Neural progenitor cell (in vitro differentiated cells): Measurements from ENCODE around the gene KLHL29. TPM values are rescaled to one million over a fixed set of nuclear protein-coding genes. Genes with fewer than 3 reads are reported as not detected.

Experiments
- DNase-seq: peaks from one replicate; pipeline ENCODE4 v3.0.0-alpha.2; 2016; ENCODE audit warnings: low spot score
- H2AFZ ChIP-seq: fragments of 200-600 bp; sonication (generic); replicated peaks from 2 replicates; pipeline ENCODE4 v1.6.1; 2016; ENCODE audit warnings: antibody characterized with exemption
- H3F3A ChIP-seq: fragments of 200-600 bp; sonication (generic); 2 replicates; pipeline ENCODE4 v1.6.1; 2016; ENCODE audit warnings: antibody characterized with exemption, low read depth
- H3K27ac ChIP-seq: fragments of 200-600 bp; sonication (generic); 2 replicates; pipeline ENCODE4 v1.5.1; 2016; ENCODE audit warnings: mild to moderate bottlenecking
- H3K27me3 ChIP-seq: fragments of 200-600 bp; sonication (generic); 2 replicates; pipeline ENCODE4 v1.6.1; 2016; ENCODE audit warnings: mild to moderate bottlenecking, moderate library complexity
- H3K36me3 ChIP-seq: fragments of 200-600 bp; sonication (generic); 2 replicates; pipeline ENCODE4 v1.5.1; 2016
- H3K4me1 ChIP-seq: fragments of 200-600 bp; sonication (generic); 2 replicates; pipeline ENCODE4 v1.6.1; 2016; ENCODE audit warnings: mixed run types
- H3K4me2 ChIP-seq: fragments of 200-600 bp; sonication (generic); 2 replicates; pipeline ENCODE4 v1.6.1; 2016
- H3K4me3 ChIP-seq: fragments of 200-600 bp; sonication (generic); 2 replicates; pipeline ENCODE4 v1.5.1; 2016
- H3K79me2 ChIP-seq: fragments of 200-600 bp; sonication (generic); 2 replicates; pipeline ENCODE4 v1.6.1; 2016; ENCODE audit warnings: low read depth
- H3K9ac ChIP-seq: fragments of 200-600 bp; sonication (generic); 2 replicates; pipeline ENCODE4 v1.6.1; 2016
- H3K9me3 ChIP-seq: fragments of 200-600 bp; sonication (generic); 2 replicates; pipeline ENCODE4 v1.5.1; 2016; ENCODE audit warnings: low read depth
- H4K20me1 ChIP-seq: fragments of 200-600 bp; sonication (generic); 2 replicates; pipeline ENCODE4 v1.6.1; 2016; ENCODE audit warnings: low read depth
- H3K27ac Mint-ChIP-seq: 3 replicates; pipeline ENCODE4 v1.8.0; 2021; ENCODE audit warnings: mixed read lengths
- H3K27me3 Mint-ChIP-seq: 2 replicates; pipeline ENCODE4 v1.8.0; 2022; ENCODE audit warnings: low read depth, mild to moderate bottlenecking, inconsistent platforms, moderate library complexity, mixed read lengths; ENCODE audit not compliant: insufficient read depth
- H3K36me3 Mint-ChIP-seq: 3 replicates; pipeline ENCODE4 v1.8.0; 2021; ENCODE audit warnings: mixed read lengths
- H3K4me1 Mint-ChIP-seq: 3 replicates; pipeline ENCODE4 v1.8.0; 2021; ENCODE audit warnings: mixed read lengths
- H3K4me3 Mint-ChIP-seq: 3 replicates; pipeline ENCODE4 v1.8.0; 2021; ENCODE audit warnings: mild to moderate bottlenecking, moderate library complexity, mixed read lengths
- H3K9me3 Mint-ChIP-seq: 3 replicates; pipeline ENCODE4 v1.8.0; 2020; ENCODE audit warnings: mixed read lengths
- EZH2 ChIP-seq: fragments of 200-600 bp; sonication (generic); IDR thresholded peaks from 2 replicates; pipeline ENCODE4 v1.6.1; 2017; ENCODE audit warnings: antibody characterized with exemption, mild to moderate bottlenecking, moderate library complexity
- EZH2phosphoT487 ChIP-seq: fragments of 200-600 bp; sonication (generic); IDR thresholded peaks from 2 replicates; pipeline ENCODE4 v1.6.1; 2017; ENCODE audit warnings: antibody characterized with exemption
- total RNA-seq: library from RNA; depleted of rRNA; stranded (reverse); fragments of >200 nt; gene quantifications from 2 replicates; pipeline ENCODE4 v1.2.3, GENCODE V29; 2015; ENCODE audit warnings: low replicate concordance
- TF ChIP-seq, protein P1 (sequence below): fragments of 200-600 bp; sonication (generic); IDR thresholded peaks from 2 replicates; pipeline ENCODE4 v1.5.1; 2017; ENCODE audit warnings: antibody characterized with exemption, mild to moderate bottlenecking

The KLHL29 gene
- total RNA-seq, 1 donor from 2014 or later, result 1.6 TPM

DNA sequence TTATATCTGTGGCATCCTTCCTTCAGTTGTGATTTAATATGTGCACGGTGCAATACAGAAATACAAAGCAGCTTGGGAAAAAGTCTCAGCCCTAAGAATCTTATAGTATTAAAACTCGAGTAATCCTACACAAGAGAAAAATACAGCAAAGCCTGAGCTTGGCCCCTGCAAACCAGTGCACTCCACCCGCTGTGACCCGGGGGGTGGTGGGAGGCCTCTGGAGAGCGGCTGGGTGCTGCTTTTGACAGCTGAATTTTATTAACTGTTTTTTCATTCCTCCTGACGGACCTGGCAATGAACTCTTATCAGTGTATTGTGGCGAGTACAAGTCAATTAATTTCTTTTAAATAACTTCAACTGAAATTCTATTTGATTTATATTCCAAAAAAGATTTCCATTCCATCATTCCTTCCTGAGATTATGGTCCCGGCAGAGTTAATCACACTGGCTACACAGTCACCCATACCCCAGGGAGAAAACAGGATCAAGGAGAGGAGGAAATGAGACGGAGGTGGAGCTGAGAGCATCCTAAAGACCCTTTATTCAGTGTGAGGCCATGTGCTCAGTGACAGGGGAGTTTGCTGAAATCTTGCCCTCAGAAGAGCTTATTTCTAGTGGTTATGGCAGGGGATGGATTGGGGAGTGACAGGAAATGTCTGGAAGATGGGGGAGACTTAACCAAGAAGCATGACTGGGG, 124.8 kb downstream of the KLHL29 start:
- H4K20me1 ChIP-seq, result no peaks in the 10 kb centered on the region
- no peaks in the 10 kb centered on the region for H3K27me3 ChIP-seq
- H3K9ac ChIP-seq, result no peak overlapping the region
- no peak for DNase-seq
- no peaks in the 10 kb centered on the region for H3K79me2 ChIP-seq
- no peak overlapping the region for H2AFZ ChIP-seq
- H3K9me3 Mint-ChIP-seq, result no peaks in the 10 kb centered on the region
- H3K4me3 Mint-ChIP-seq, result no peak overlapping the region
- H3K9me3 ChIP-seq, result no peaks in the 10 kb centered on the region
- no peak overlapping the region for H3K4me3 ChIP-seq
- H3K4me1 Mint-ChIP-seq, result peaks cover 71% of the 10 kb centered on the region
- H3K27me3 Mint-ChIP-seq, result peaks cover 2% of the 10 kb centered on the region
- TF ChIP-seq, protein P1, sequence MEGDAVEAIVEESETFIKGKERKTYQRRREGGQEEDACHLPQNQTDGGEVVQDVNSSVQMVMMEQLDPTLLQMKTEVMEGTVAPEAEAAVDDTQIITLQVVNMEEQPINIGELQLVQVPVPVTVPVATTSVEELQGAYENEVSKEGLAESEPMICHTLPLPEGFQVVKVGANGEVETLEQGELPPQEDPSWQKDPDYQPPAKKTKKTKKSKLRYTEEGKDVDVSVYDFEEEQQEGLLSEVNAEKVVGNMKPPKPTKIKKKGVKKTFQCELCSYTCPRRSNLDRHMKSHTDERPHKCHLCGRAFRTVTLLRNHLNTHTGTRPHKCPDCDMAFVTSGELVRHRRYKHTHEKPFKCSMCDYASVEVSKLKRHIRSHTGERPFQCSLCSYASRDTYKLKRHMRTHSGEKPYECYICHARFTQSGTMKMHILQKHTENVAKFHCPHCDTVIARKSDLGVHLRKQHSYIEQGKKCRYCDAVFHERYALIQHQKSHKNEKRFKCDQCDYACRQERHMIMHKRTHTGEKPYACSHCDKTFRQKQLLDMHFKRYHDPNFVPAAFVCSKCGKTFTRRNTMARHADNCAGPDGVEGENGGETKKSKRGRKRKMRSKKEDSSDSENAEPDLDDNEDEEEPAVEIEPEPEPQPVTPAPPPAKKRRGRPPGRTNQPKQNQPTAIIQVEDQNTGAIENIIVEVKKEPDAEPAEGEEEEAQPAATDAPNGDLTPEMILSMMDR, result no peak
- no peak for TF ChIP-seq EZH2
- TF ChIP-seq EZH2phosphoT487, result no peak
- no peaks in the 10 kb centered on the region for H3K36me3 ChIP-seq
- peaks cover 1% of the 10 kb centered on the region for H3K36me3 Mint-ChIP-seq
- peaks cover 11% of the 10 kb centered on the region for H3K4me1 ChIP-seq
- H3F3A ChIP-seq, result no peaks in the 10 kb centered on the region
- no peak overlapping the region for H3K27ac ChIP-seq
- no peak overlapping the region for H3K27ac Mint-ChIP-seq
- no peak overlapping the region for H3K4me2 ChIP-seq

DNA sequence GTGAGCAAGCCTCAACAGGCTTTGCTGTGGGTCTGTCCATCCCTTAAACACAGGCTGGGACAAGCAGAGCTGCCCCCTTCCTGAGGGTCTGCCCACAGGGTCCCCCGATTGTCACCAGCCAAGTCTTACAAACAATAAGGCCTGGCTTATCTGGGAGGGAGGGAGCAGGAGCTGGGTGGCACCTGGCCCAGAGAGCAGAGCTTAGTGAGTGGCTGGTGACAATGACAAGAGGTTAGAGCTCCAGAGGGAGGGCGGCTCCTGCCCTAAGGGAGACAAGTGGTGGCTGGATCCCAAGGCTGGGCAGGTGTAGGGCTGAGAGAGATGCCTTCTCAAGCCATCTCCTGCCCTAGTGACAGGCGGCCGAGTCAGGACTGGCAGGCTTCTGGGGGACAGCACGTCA, 125.5 kb downstream of the KLHL29 start:
- Mint-ChIP-seq H3K27me3 (peaks cover 4% of the 10 kb centered on the region), H3K9me3 (no peaks in the 10 kb centered on the region), H3K36me3 (peaks cover 4% of the 10 kb centered on the region), H3K4me1 (peaks cover 70% of the 10 kb centered on the region), H3K27ac (no peak overlapping the region), H3K4me3 (no peak overlapping the region)
- Histone ChIP-seq H3K27me3 (no peaks in the 10 kb centered on the region), H3K9ac (no peak overlapping the region), H3K4me2 (no peak overlapping the region), H3K27ac (no peak overlapping the region), H3K79me2 (no peaks in the 10 kb centered on the region), H3K9me3 (no peaks in the 10 kb centered on the region), H3K4me1 (peaks cover 11% of the 10 kb centered on the region), H3K36me3 (no peaks in the 10 kb centered on the region), H3K4me3 (no peak overlapping the region), H3F3A (no peaks in the 10 kb centered on the region), H4K20me1 (no peaks in the 10 kb centered on the region), H2AFZ (no peak overlapping the region)
- TF ChIP-seq, protein P1, result no peak
- no peak for TF ChIP-seq EZH2
- TF ChIP-seq EZH2phosphoT487, result no peak
- no peak for DNase-seq

DNA sequence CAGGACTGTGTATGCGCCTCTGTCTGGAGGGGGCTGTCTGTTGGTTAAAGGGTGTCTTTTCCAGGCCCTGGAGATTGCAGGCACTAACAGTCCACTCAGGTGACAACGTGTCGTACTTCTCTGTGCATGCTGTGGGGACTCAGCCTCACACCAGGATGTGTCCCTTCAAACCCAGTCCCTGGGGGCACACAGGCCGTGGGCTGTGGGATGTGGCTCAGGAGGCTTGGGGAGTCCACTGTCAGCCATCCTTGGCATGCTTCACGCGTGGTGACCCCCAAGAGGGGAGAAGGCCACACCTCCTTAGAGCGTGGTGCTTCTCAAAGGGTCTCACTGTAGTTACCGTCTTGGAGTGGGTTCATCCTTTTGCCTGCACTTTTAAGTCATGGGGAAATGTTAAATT, 127.8 kb downstream of the KLHL29 start:
- Histone ChIP-seq H3K27ac (no peak overlapping the region), H3K4me1 (peaks cover 6% of the 10 kb centered on the region), H3K79me2 (no peaks in the 10 kb centered on the region), H3K36me3 (no peaks in the 10 kb centered on the region), H3K4me2 (no peak overlapping the region), H3K4me3 (no peak overlapping the region), H3K9me3 (no peaks in the 10 kb centered on the region), H3F3A (no peaks in the 10 kb centered on the region), H2AFZ (no peak overlapping the region), H3K9ac (no peak overlapping the region), H4K20me1 (no peaks in the 10 kb centered on the region), H3K27me3 (no peaks in the 10 kb centered on the region)
- Mint-ChIP-seq H3K4me1 (peaks cover 59% of the 10 kb centered on the region), H3K36me3 (peaks cover 2% of the 10 kb centered on the region), H3K4me3 (no peak overlapping the region), H3K27ac (no peak overlapping the region), H3K27me3 (peaks cover 6% of the 10 kb centered on the region), H3K9me3 (no peaks in the 10 kb centered on the region)
- TF ChIP-seq EZH2phosphoT487 (no peak), EZH2 (no peak)
- TF ChIP-seq, protein P1, result no peak
- no peak for DNase-seq
